Erythroblast (primary cell): ENCODE data around the gene RAB28.

Source experiments
- GATA1 ChIP-seq: IDR thresholded peaks from 2 replicates; pipeline ENCODE4 v1.6.1; 2011; ENCODE audit warnings: low read depth, mild to moderate bottlenecking, control low read depth, low read length, moderate library complexity
- POLR2A ChIP-seq: IDR thresholded peaks from 2 replicates; pipeline ENCODE4 v1.6.1; 2011; ENCODE audit warnings: mild to moderate bottlenecking, low read length

GRCh38 chr4:13498469-13498868, 14.3 kb upstream of the RAB28 start:
- no peak for TF ChIP-seq POLR2A
- TF ChIP-seq GATA1: no peak
